Retina (tissue), 1 donor: ENCODE results near the gene PNP.
"Not testable (repeated sequence)": the region's sequence is repeated elsewhere in the genome, so short reads cannot be mapped to it uniquely, and the experiment has no call there.

ENCODE experiments used
- DNase-seq: peaks from one replicate; pipeline ENCODE4 v3.0.0-alpha.2; 2016

PNP gene

DNA sequence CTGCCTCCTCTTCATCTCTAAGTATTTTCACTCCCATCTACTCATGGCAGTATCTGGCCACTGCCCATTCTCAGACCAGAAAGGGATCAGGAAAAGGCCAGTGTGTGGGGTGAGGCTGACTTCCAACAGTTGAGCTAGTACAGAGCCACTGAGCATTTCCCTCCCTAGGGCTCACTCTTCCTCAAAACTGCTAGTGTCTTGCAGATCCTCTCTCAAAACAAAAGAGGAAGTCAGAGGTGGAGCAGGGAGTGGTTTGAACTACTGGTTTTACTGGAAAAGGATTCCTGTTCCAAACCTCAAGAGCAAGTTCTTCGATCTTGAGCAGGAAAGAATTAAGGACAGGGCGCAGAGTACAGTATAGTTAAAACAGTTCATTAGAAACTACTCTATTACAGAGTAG lies 24.4 kb downstream of the PNP start:
- DNase-seq: no peak

DNA sequence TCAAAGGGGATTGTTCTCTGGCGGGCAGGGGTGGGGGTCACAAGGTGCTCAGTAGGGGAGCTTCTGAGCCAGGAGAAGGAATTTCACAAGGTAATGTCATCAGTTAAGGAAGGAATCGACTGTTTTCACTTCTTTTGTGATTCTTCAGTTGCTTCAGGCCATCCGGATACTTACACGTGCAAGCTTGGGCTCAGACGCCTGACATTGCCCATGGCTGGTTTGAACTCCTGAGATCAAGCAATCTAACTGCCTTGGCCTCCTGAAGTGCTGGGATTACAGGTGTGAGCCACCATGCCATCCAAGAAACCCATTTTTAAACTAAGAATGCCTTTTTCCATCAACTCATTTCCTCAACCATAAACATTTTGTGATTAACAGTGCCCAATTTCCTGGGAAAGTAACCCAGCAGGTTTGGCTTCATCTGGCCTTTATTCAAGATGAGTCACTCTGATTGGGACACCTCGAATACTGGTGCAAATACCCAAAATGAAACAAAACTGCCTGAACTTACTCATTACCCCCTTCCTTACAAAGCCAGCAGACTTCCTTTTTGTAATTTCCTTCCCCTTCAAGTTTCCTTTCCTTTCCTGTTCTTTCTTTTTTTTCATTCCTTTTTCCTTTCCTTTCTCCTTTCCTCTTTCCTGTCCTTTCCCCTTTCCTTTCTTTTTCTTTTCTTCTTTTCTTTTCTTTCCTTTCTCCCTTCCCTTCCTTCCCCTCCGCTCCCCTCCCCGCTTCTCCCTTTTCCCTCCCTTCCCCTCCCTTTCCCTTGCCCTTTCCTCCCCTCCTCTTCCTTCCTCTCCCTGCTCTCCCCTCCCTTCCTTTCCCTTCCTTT lies 25.9 kb downstream of the PNP start:
- DNase-seq: no peak

DNA sequence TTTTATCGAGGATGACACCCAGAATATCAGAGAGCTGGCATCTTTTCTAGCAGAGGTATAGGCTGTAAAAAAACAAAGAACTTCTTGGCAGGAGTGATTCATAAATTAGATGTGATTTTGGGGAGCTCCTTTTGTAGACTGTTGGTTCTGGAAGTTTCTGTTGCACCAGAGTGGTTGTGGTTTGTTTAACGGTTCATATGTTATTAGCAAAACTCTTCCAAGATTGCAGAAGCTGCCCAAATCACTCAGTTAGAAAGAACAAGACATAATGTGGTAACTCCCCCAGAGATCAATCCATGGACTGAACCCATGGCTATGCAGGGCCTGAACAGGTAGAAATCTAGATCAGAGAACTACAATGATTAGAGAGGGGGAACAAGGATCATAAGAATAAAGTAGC lies 29.4 kb downstream of the PNP start:
- no peak for DNase-seq

DNA sequence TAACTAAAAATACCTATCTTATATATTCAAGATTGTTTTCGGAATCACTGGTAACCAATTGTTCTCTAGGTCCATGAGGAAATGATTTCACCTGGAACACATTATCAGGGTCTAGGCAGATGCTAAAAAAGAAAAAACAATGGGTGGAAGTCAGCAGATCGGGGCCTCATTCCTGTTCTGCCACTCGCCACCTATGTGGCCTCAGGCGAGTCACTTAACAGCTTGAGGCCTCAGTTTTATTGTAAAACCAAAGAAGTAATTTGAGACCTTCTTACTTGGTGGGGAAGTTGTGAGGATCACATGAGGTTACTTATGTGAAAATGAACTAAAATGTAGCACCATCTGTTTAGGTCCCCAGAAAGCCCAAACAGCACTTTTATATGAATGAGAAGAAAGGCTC lies 29.9 kb downstream of the PNP start:
- no peak for DNase-seq

DNA sequence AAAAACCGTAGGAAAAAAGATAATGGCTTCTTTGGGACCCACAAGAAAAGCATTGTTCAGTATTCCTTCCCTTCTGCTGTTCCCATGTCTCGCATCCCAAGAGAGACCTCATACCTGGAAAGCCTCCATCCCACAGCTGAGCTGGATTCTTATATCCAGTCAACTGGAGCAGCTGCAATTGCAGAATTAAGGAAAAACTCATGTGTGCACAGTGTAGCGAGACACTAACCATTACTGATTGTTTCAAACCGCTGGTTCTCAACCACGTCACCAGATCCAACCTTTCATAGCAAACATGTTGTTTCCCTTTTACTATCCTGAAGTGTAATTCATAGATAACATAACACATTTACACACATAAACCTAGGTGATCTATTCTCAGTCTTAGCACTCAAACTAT lies 30.7 kb downstream of the PNP start:
- no peak for DNase-seq

DNA sequence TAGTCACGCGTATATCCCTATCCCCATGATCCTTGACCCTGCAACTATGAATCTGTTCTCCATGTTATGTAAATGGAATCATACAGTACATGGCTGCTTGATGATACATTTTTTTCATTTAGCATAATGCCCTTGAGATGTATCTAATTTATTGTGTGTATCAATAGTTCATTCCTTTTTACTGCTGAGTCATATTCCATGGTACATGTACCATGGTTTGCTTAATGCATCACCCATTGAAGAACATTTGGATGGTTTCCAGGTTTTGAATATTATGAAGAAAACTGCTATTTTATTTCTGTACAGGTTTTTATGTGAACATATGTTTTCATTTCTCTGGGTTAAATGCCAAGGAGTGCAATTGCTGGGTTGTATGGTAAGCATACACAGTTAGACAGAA lies 32.1 kb downstream of the PNP start:
- DNase-seq: no peak

GRCh38 chr14:20503898-20504297 lies 34.7 kb downstream of the PNP start:
- DNase-seq: no peak

GRCh38 chr14:20506276-20506675 lies 37.1 kb downstream of the PNP start:
- not testable (repeated sequence) for DNase-seq

GRCh38 chr14:20506752-20507151 lies 37.5 kb downstream of the PNP start:
- not testable (repeated sequence) for DNase-seq

GRCh38 chr14:20507537-20507936 lies 38.3 kb downstream of the PNP start:
- not testable (repeated sequence) for DNase-seq

GRCh38 chr14:20508367-20508766 lies 39.2 kb downstream of the PNP start:
- no peak for DNase-seq

GRCh38 chr14:20512177-20512905 lies 43.1 kb downstream of the PNP start:
- no peak for DNase-seq

DNA sequence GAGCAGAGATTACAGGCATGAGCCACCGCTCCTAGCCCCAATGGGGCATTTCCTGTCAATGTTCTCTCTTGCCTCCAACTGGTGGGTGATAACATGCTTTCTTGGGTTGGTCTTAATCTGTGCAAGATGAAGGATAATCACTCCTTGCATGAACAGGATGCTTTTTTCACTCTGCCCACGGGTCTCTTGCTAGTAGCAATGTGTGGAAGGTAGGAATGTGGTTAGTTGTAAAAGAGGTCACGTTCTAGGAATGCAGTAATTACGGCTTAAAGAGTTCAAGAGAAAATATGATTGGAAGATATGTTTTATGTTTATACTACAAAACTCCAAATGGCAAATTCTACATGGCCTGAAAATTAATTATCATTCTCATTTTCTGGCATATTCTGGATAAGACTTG lies 46.6 kb downstream of the PNP start:
- DNase-seq: no peak

- DNase-seq: no peak
These were observed 47.7 kb downstream of the PNP start for GRCh38 chr14:20516921-20517320.

- DNase-seq: no peak
These were observed 53.1 kb downstream of the PNP start for GRCh38 chr14:20522332-20522731.

- DNase-seq: no peak
These were observed 54.8 kb downstream of the PNP start for GRCh38 chr14:20524027-20524426.
